Ishikawa (cell line): ENCODE data around the gene MAP3K21.

Experiments
- CEBPB ChIP-seq: IDR thresholded peaks from 2 replicates; pipeline ENCODE4 v1.6.1; 2012
- CREB1 ChIP-seq: IDR thresholded peaks from 2 replicates; pipeline ENCODE4 v1.6.1; 2012; ENCODE audit warnings: low read depth
- EGR1 ChIP-seq: IDR thresholded peaks from 2 replicates; pipeline ENCODE4 v1.6.1; 2012
- EP300 ChIP-seq: IDR thresholded peaks from 2 replicates; pipeline ENCODE4 v1.6.1; 2012; ENCODE audit warnings: borderline replicate concordance
- FOXM1 ChIP-seq: IDR thresholded peaks from 2 replicates; pipeline ENCODE4 v1.6.1; 2012; ENCODE audit warnings: low read depth, borderline replicate concordance
- MAX ChIP-seq: IDR thresholded peaks from 2 replicates; pipeline ENCODE4 v1.6.1; 2012
- NFIC ChIP-seq: IDR thresholded peaks from 2 replicates; pipeline ENCODE4 v1.6.1; 2012
- RAD21 ChIP-seq: IDR thresholded peaks from 2 replicates; pipeline ENCODE4 v1.6.1; 2012; ENCODE audit warnings: low read depth
- TAF1 ChIP-seq: IDR thresholded peaks from 2 replicates; pipeline ENCODE4 v1.6.1; 2012; ENCODE audit warnings: low read depth, mild to moderate bottlenecking
- TCF12 ChIP-seq: IDR thresholded peaks from 2 replicates; pipeline ENCODE4 v1.6.1; 2012; ENCODE audit warnings: low read depth
- TEAD4 ChIP-seq: IDR thresholded peaks from 2 replicates; pipeline ENCODE4 v1.6.1; 2012
- USF1 ChIP-seq: IDR thresholded peaks from 2 replicates; pipeline ENCODE4 v1.6.1; 2012
- YY1 ChIP-seq: IDR thresholded peaks from 2 replicates; pipeline ENCODE4 v1.6.1; 2012; ENCODE audit warnings: low read depth
- ZBTB7A ChIP-seq: IDR thresholded peaks from 2 replicates; pipeline ENCODE4 v1.6.1; 2012; ENCODE audit warnings: low read depth
- TF ChIP-seq, protein P1 (sequence below): IDR thresholded peaks from 2 replicates; pipeline ENCODE4 v1.6.1; 2012; ENCODE audit warnings: low read depth, mild to moderate bottlenecking

The MAP3K21 gene

DNA sequence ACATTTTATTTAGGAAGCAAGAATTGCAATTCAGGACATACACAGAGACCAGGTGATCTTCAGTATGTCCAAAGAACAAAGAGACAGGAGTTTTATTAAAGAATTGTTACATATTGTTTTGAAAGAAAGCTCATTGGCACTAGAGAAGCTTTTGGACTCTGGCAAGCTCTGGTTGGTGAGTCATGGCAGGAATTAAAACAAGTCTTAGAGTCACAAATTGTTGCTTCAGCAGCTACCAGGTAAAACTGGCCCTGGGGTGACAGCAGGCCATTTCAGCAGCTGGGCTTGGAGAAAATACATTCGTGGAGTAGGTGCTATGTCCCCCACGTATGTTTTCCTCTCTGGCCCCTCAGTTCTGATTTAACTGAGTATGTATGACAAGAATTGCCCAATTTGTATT is 58.8 kb downstream of the MAP3K21 start:
- TF ChIP-seq FOXM1, result no peak
- no peak for TF ChIP-seq EP300
- TF ChIP-seq RAD21, result no peak
- no peak for TF ChIP-seq YY1
- TF ChIP-seq CREB1, result no peak
- TF ChIP-seq EGR1, result no peak
- no peak for TF ChIP-seq TAF1
- TF ChIP-seq MAX, result no peak
- TF ChIP-seq, protein P1, sequence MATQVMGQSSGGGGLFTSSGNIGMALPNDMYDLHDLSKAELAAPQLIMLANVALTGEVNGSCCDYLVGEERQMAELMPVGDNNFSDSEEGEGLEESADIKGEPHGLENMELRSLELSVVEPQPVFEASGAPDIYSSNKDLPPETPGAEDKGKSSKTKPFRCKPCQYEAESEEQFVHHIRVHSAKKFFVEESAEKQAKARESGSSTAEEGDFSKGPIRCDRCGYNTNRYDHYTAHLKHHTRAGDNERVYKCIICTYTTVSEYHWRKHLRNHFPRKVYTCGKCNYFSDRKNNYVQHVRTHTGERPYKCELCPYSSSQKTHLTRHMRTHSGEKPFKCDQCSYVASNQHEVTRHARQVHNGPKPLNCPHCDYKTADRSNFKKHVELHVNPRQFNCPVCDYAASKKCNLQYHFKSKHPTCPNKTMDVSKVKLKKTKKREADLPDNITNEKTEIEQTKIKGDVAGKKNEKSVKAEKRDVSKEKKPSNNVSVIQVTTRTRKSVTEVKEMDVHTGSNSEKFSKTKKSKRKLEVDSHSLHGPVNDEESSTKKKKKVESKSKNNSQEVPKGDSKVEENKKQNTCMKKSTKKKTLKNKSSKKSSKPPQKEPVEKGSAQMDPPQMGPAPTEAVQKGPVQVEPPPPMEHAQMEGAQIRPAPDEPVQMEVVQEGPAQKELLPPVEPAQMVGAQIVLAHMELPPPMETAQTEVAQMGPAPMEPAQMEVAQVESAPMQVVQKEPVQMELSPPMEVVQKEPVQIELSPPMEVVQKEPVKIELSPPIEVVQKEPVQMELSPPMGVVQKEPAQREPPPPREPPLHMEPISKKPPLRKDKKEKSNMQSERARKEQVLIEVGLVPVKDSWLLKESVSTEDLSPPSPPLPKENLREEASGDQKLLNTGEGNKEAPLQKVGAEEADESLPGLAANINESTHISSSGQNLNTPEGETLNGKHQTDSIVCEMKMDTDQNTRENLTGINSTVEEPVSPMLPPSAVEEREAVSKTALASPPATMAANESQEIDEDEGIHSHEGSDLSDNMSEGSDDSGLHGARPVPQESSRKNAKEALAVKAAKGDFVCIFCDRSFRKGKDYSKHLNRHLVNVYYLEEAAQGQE, result no peak
- no peak for TF ChIP-seq TCF12
- TF ChIP-seq CEBPB, result no peak
- no peak for TF ChIP-seq ZBTB7A
- TF ChIP-seq TEAD4, result no peak
- TF ChIP-seq USF1, result no peak
- no peak for TF ChIP-seq NFIC

DNA sequence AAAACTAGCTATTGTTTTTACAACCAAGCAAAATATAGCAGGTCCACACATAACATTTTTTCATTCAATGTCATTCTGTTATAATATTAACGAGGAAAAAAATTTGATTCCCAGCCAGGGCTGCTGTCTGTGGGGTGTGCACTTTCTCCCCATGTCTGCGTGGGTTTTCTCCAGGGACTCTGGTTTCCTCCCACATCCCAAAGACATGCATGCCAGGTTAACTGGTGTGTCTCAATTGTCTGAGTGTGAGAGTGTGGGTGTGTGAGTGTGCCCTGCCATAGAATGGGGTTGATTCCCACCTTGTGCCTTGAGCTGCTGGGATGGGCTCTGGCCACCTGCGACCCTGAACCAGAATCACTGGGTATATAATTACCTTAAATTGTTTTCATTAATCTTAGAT is 60.1 kb downstream of the MAP3K21 start:
- TF ChIP-seq EP300, result no peak
- TF ChIP-seq EGR1, result no peak
- no peak for TF ChIP-seq FOXM1
- TF ChIP-seq MAX, result no peak
- no peak for TF ChIP-seq CREB1
- TF ChIP-seq TEAD4, result no peak
- no peak for TF ChIP-seq RAD21
- TF ChIP-seq TAF1, result no peak
- no peak for TF ChIP-seq ZBTB7A
- TF ChIP-seq CEBPB, result no peak
- TF ChIP-seq, protein P1, result no peak
- TF ChIP-seq USF1, result no peak

DNA sequence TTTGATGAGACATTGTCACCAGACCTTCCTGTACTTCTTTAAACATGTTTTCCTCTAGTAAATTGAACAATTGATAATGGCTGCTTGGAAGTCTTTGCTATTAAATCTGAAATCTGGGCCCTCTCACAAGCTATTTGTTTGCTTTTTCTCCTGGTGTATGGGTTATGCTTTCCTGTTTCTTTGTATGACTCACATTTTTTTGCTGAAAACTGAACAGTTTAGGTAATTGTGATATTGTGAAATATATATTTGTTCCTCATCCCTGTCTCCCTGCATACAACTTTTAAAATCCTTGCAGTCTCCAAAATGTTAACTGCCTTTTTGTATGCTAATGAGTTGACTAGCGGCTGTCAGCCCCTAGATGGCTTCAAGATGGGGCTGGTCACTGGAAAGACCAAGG is 61.6 kb downstream of the MAP3K21 start:
- TF ChIP-seq FOXM1 (no peak), RAD21 (no peak), TEAD4 (no peak), TCF12 (no peak), EGR1 (no peak), CREB1 (no peak), ZBTB7A (no peak), YY1 (no peak)
- TF ChIP-seq, protein P1, result no peak

DNA sequence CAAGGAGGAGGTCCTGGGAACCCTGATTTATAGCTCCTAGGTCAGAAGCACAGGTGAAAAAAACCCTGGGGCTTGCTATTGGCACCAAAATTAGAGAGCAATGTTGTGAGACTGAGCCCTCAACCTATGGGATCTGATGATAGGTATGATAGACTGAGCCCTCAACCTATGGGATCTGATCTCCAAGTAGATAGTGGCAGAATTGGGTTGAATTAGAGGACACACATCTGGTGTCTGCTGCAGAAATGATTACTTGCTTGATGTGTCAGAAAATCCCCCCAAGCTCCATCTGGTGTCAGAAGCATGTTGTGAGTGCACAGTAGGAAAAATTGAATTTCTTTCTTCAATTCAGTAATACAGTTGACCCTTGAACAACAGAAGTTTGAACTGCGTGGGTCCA is 62.4 kb downstream of the MAP3K21 start:
- no peak for TF ChIP-seq YY1
- TF ChIP-seq FOXM1, result no peak
